Trophoblast cell (in vitro differentiated cells and primary cell): ENCODE data around the gene MRPL32.

Source experiments
- DNase-seq, 2 donors: peaks; one replicate each; pipeline ENCODE4 v3.0.0-alpha.2; 2016
- H2AFZ ChIP-seq: 2 replicates; pipeline ENCODE4 v1.6.1; 2013; ENCODE audit warnings: low read length, moderate library complexity, mild to moderate bottlenecking; ENCODE audit not compliant: insufficient read depth, poor library complexity
- H2AK5ac ChIP-seq: 2 replicates; pipeline ENCODE4 v1.6.1; 2013; ENCODE audit warnings: mild to moderate bottlenecking, low read length
- H2BK120ac ChIP-seq: 2 replicates; pipeline ENCODE4 v1.6.1; 2013; ENCODE audit warnings: low read length, mild to moderate bottlenecking, moderate library complexity; ENCODE audit not compliant: insufficient read depth, poor library complexity
- H2BK12ac ChIP-seq: 2 replicates; pipeline ENCODE4 v1.6.1; 2013; ENCODE audit warnings: mild to moderate bottlenecking, low read length, moderate library complexity
- H2BK5ac ChIP-seq: 2 replicates; pipeline ENCODE4 v1.6.1; 2013; ENCODE audit warnings: low read length, low read depth, moderate library complexity, mild to moderate bottlenecking; ENCODE audit not compliant: poor library complexity
- H3K14ac ChIP-seq: 2 replicates; pipeline ENCODE4 v1.6.1; 2013; ENCODE audit warnings: mild to moderate bottlenecking, low read length
- H3K18ac ChIP-seq: 2 replicates; pipeline ENCODE4 v1.6.1; 2013; ENCODE audit warnings: mild to moderate bottlenecking, low read length
- H3K23ac ChIP-seq: 2 replicates; pipeline ENCODE4 v1.6.1; 2013; ENCODE audit warnings: low read length
- H3K27ac ChIP-seq: 2 replicates; pipeline ENCODE4 v1.5.1; 2013; ENCODE audit warnings: low read depth, mild to moderate bottlenecking, inconsistent platforms, low read length, moderate library complexity
- H3K27me3 ChIP-seq: 2 replicates; pipeline ENCODE4 v1.6.1; 2013; ENCODE audit warnings: inconsistent platforms, mild to moderate bottlenecking, low read length, moderate library complexity; ENCODE audit not compliant: insufficient read depth
- H3K36me3 ChIP-seq, 2 experiments: 1 replicate in 1 of 2; 2 replicates in 1 of 2; pipeline ENCODE4 v1.6.1; 2013; ENCODE audit warnings: low read length in 2 of 2, mild to moderate bottlenecking in 2 of 2, moderate library complexity in 1 of 2; ENCODE audit not compliant: insufficient read depth in 2 of 2, control insufficient read depth in 1 of 2
- H3K4ac ChIP-seq: 2 replicates; pipeline ENCODE4 v1.6.1; 2013; ENCODE audit warnings: low read depth, mild to moderate bottlenecking, low read length, moderate library complexity
- H3K4me1 ChIP-seq, 2 experiments: 1 replicate in 1 of 2; 2 replicates in 1 of 2; pipeline ENCODE4 v1.6.1; 2013; ENCODE audit warnings: low read length in 2 of 2, mild to moderate bottlenecking in 2 of 2, moderate library complexity in 1 of 2; ENCODE audit not compliant: insufficient read depth in 2 of 2, control insufficient read depth in 1 of 2
- H3K4me2 ChIP-seq: 2 replicates; pipeline ENCODE4 v1.6.1; 2013; ENCODE audit warnings: inconsistent platforms, mild to moderate bottlenecking, low read length, moderate library complexity
- H3K4me3 ChIP-seq: 2 replicates; pipeline ENCODE4 v1.5.1; 2013; ENCODE audit warnings: mild to moderate bottlenecking, low read depth, low read length, inconsistent platforms
- H3K79me1 ChIP-seq: one replicate; pipeline ENCODE4 v1.6.1; 2013; ENCODE audit warnings: low read length
- H3K79me2 ChIP-seq: 2 replicates; pipeline ENCODE4 v1.6.1; 2013; ENCODE audit warnings: low read length, mild to moderate bottlenecking; ENCODE audit not compliant: control insufficient read depth, insufficient read depth, poor library complexity
- H3K9ac ChIP-seq: 2 replicates; pipeline ENCODE4 v1.6.1; 2013; ENCODE audit warnings: mild to moderate bottlenecking, low read length
- H3K9me3 ChIP-seq: 2 replicates; pipeline ENCODE4 v1.6.1; 2013; ENCODE audit warnings: low read depth, mild to moderate bottlenecking, control low read depth, inconsistent platforms, low read length; ENCODE audit not compliant: insufficient read depth
- H4K12ac ChIP-seq: 2 replicates; pipeline ENCODE4 v1.6.1; 2013; ENCODE audit warnings: low read depth, mild to moderate bottlenecking, low read length, moderate library complexity
- H4K8ac ChIP-seq: 2 replicates; pipeline ENCODE4 v1.6.1; 2013; ENCODE audit warnings: low read depth, mild to moderate bottlenecking, low read length, moderate library complexity
- H4K91ac ChIP-seq: one replicate; pipeline ENCODE4 v1.6.1; 2013; ENCODE audit warnings: low read depth, mild to moderate bottlenecking, low read length, moderate library complexity
- WGBS: extraction: QIAGEN DNeasy Blood & Tissue Kit; methylation state at CpG from one replicate; pipeline ENCODE4 v1.1.7; 2013; ENCODE audit warnings: missing lambda C conversion rate; ENCODE audit not compliant: insufficient read length, insufficient coverage; ENCODE audit errors: extremely low coverage; 5-methylcytosine and 5-hydroxymethylcytosine counted together

Gene MRPL32

GRCh38 chr7:42906181-42906580 is 26.0 kb upstream of the MRPL32 start:
- no peak overlapping the region for H3K9ac ChIP-seq
- H2AK5ac ChIP-seq, result no peak overlapping the region
- H3K4me3 ChIP-seq, result no peak overlapping the region
- H3K4ac ChIP-seq, result no peak overlapping the region
- DNase-seq, result no peak
- H4K12ac ChIP-seq, result no peak overlapping the region
- WGBS, result no CpG with 5 or more reads among the region's 1 CpG
- H3K79me1 ChIP-seq, result no peaks in the 10 kb centered on the region
- peaks cover 0 to 2% of the 10 kb centered on the region in 2 experiments for H3K4me1 ChIP-seq
- no peak overlapping the region for H4K91ac ChIP-seq
- H4K8ac ChIP-seq, result no peak overlapping the region
- no peak overlapping the region for H3K23ac ChIP-seq
- H2BK12ac ChIP-seq, result no peak overlapping the region
- no peak overlapping the region for H2AFZ ChIP-seq
- no peak overlapping the region for H2BK5ac ChIP-seq
- no peak overlapping the region for H3K27ac ChIP-seq
- H2BK120ac ChIP-seq, result no peak overlapping the region
- no peaks in the 10 kb centered on the region for H3K79me2 ChIP-seq
- H3K14ac ChIP-seq, result no peak overlapping the region
- no peak overlapping the region for H3K4me2 ChIP-seq
- H3K36me3 ChIP-seq, result no peaks in the 10 kb centered on the region
- H3K9me3 ChIP-seq, result no peaks in the 10 kb centered on the region
- no peaks in the 10 kb centered on the region for H3K27me3 ChIP-seq
- H3K18ac ChIP-seq, result no peak overlapping the region

- H3K9ac ChIP-seq, result no peak overlapping the region
- H3K36me3 ChIP-seq, result no peaks in the 10 kb centered on the region
- no peak overlapping the region for H3K27ac ChIP-seq
- H2AK5ac ChIP-seq, result no peak overlapping the region
- H4K91ac ChIP-seq, result no peak overlapping the region
- H3K4me2 ChIP-seq, result no peak overlapping the region
- no peak overlapping the region for H3K18ac ChIP-seq
- no peak overlapping the region for H3K23ac ChIP-seq
- H3K14ac ChIP-seq, result no peak overlapping the region
- no peak overlapping the region for H2BK12ac ChIP-seq
- H2BK120ac ChIP-seq, result no peak overlapping the region
- H3K4me3 ChIP-seq, result no peak overlapping the region
- no peak overlapping the region for H4K12ac ChIP-seq
- peaks cover 0 to 2% of the 10 kb centered on the region in 2 experiments for H3K4me1 ChIP-seq
- peaks cover 6% of the 10 kb centered on the region for H3K79me2 ChIP-seq
- H2BK5ac ChIP-seq, result no peak overlapping the region
- no peak overlapping the region for H4K8ac ChIP-seq
- H3K9me3 ChIP-seq, result no peaks in the 10 kb centered on the region
- no peaks in the 10 kb centered on the region for H3K27me3 ChIP-seq
- peaks cover 7% of the 10 kb centered on the region for H3K79me1 ChIP-seq
- DNase-seq, result no peak
- H2AFZ ChIP-seq, result no peak overlapping the region
- H3K4ac ChIP-seq, result no peak overlapping the region
Observed at GRCh38 chr7:42907316-42907715, 24.9 kb upstream of the MRPL32 start.

DNA sequence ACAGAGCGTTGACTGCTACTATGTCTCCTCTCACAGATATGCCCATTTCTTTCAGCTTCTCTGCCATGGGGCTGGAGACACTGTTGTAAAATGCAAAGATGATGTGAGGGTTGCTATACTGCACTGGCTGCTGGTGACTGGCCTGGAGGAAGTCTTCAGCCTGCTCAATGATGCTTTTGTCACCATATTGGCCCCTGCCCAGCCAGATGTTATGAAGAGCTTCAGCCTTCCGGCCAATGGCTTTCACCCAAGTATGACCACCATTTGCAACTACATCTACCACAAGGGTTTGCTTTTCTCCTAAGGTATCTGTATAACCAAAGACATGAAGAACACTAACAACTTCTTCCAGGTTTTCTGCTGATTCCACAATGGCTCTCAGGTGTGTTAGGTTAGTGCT is 21.9 kb upstream of the MRPL32 start:
- H2BK5ac ChIP-seq, result no peak overlapping the region
- no peak overlapping the region for H3K4ac ChIP-seq
- peaks cover 6% of the 10 kb centered on the region for H3K79me2 ChIP-seq
- no peaks in the 10 kb centered on the region for H3K9me3 ChIP-seq
- DNase-seq, result no peak
- H3K9ac ChIP-seq, result no peak overlapping the region
- H3K4me3 ChIP-seq, result no peak overlapping the region
- H4K8ac ChIP-seq, result no peak overlapping the region
- peaks cover 0 to 3% of the 10 kb centered on the region in 2 experiments for H3K36me3 ChIP-seq
- no peak overlapping the region for H4K91ac ChIP-seq
- no peak overlapping the region for H3K27ac ChIP-seq
- H2AK5ac ChIP-seq, result no peak overlapping the region
- WGBS, result no CpG with 5 or more reads among the region's 2 CpGs
- no peak overlapping the region for H2BK120ac ChIP-seq
- H4K12ac ChIP-seq, result no peak overlapping the region
- H3K18ac ChIP-seq, result no peak overlapping the region
- H3K14ac ChIP-seq, result no peak overlapping the region
- peaks cover 7% of the 10 kb centered on the region for H3K79me1 ChIP-seq
- no peaks in the 10 kb centered on the region for H3K27me3 ChIP-seq
- H3K4me1 ChIP-seq, result peaks cover 0 to 2% of the 10 kb centered on the region in 2 experiments
- H2BK12ac ChIP-seq, result no peak overlapping the region
- H3K4me2 ChIP-seq, result no peak overlapping the region
- no peak overlapping the region for H3K23ac ChIP-seq
- no peak overlapping the region for H2AFZ ChIP-seq

- Histone ChIP-seq H2AFZ (peak within 1 kb of the TSS; percentile 83), H3K4ac (peak within 1 kb of the TSS; percentile 72), H3K23ac (no peak within 1 kb of the TSS), H3K27me3 (no peaks in the 10 kb centered on the region), H3K4me1 (peaks cover 0 to 2% of the 10 kb centered on the region in 2 experiments), H3K4me2 (peak within 1 kb of the TSS; percentile 82), H2BK5ac (peak within 1 kb of the TSS; percentile 70), H3K27ac (peak within 1 kb of the TSS; percentile 68), H4K8ac (peak within 1 kb of the TSS; percentile 98), H3K36me3 (peaks cover 3 to 8% of the 10 kb centered on the region in 2 experiments), H2BK120ac (peak within 1 kb of the TSS; percentile 36), H4K91ac (peak within 1 kb of the TSS; percentile 90), H3K18ac (peak within 1 kb of the TSS; percentile 75), H3K4me3 (peak within 1 kb of the TSS; percentile 86), H2BK12ac (no peak within 1 kb of the TSS), H4K12ac (peak within 1 kb of the TSS; percentile 94), H3K9me3 (no peaks in the 10 kb centered on the region), H2AK5ac (no peak within 1 kb of the TSS), H3K79me1 (peaks cover 7% of the 10 kb centered on the region), H3K9ac (peak within 1 kb of the TSS; percentile 70), H3K14ac (peak within 1 kb of the TSS; percentile 86), H3K79me2 (peaks cover 6% of the 10 kb centered on the region)
- peak; percentile 93 to 96 for DNase-seq
- WGBS, result no CpG with 5 or more reads among the region's 95 CpGs
Observed at GRCh38 chr7:42911454-42912447, 20.4 kb upstream of the MRPL32 start, which contains the start of gene C7orf25. TSS of gene C7orf25 (minus strand) at chr7:42912070. CDS start at chr7:42910900, 1,170 bp downstream.
